Kidney (tissue), 14 donors: ENCODE data around the gene DSC3. TPM values are rescaled to one million over a fixed set of nuclear protein-coding genes. Genes with fewer than 3 reads are reported as not detected.

ENCODE experiments used
- DNase-seq, 5 donors: peaks; one replicate each; pipeline ENCODE4 v3.0.0-alpha.2; 2013 to 2020
- FAIRE-seq: peaks from 2 replicates; lab custom pipeline; 2012; peaks lifted over from hg19 to GRCh38; lab: Jason Lieb, UNC
- H3K27ac ChIP-seq, 2 donors: one replicate each; pipeline ENCODE4 v1.7.0; 2013; ENCODE audit warnings: low read depth in 2 of 2, low read length in 2 of 2, inconsistent platforms in 1 of 2
- H3K27me3 ChIP-seq: one replicate; pipeline ENCODE4 v1.7.1; 2013; ENCODE audit warnings: low read length, inconsistent platforms; ENCODE audit not compliant: control insufficient read depth, insufficient read depth
- H3K36me3 ChIP-seq, 3 donors: one replicate each; pipeline versions ENCODE4 v1.7.0 to v1.7.1; 2013; ENCODE audit warnings: low read length in 3 of 3, control low read depth in 1 of 3, inconsistent platforms in 1 of 3; ENCODE audit not compliant: insufficient read depth in 3 of 3, control insufficient read depth in 2 of 3
- H3K4me1 ChIP-seq, 3 donors: one replicate each; pipeline versions ENCODE4 v1.7.0 to v1.7.1; 2013; ENCODE audit warnings: low read length in 3 of 3, inconsistent platforms in 1 of 3, low read depth in 1 of 3; ENCODE audit not compliant: control insufficient read depth in 2 of 3, insufficient read depth in 2 of 3
- H3K4me3 ChIP-seq, 3 donors: one replicate each; pipeline versions ENCODE4 v1.7.0 to v1.8.1; 2013; ENCODE audit warnings: low read length in 3 of 3, control low read depth in 1 of 3, inconsistent platforms in 1 of 3
- H3K9ac ChIP-seq, 3 donors: one replicate each; pipeline versions ENCODE4 v1.7.0 to v1.7.1; 2013; ENCODE audit warnings: low read length in 3 of 3, control low read depth in 1 of 3, inconsistent platforms in 1 of 3
- H3K9me3 ChIP-seq, 3 donors: one replicate each; pipeline versions ENCODE4 v1.7.0 to v1.7.1; 2013; ENCODE audit warnings: low read length in 3 of 3, control low read depth in 1 of 3, inconsistent platforms in 1 of 3; ENCODE audit not compliant: control insufficient read depth in 2 of 3, insufficient read depth in 1 of 3
- CTCF ChIP-seq: IDR thresholded peaks from 3 replicates; pipeline ENCODE4 v1.5.1; 2012; ENCODE audit warnings: mild to moderate bottlenecking, moderate library complexity, borderline replicate concordance; ENCODE audit not compliant: insufficient read depth; ENCODE audit errors: extremely low read depth
- intact Hi-C: fragments of 100-400 bp; cut with DNase I; formaldehyde crosslinking; loops from one replicate; pipeline ENCODE4 v1.11.1; 2022
- polyA plus RNA-seq: library from polyadenylated mRNA; stranded (reverse); fragments of 350-450 nt; fragmentation: Illumina TruSeq; extraction: RNeasy Lipid Tissue Mini Kit (QIAGEN cat#74804); gene quantifications from one replicate; pipeline ENCODE4 v1.2.3, GENCODE V29; 2014; ENCODE audit warnings: low read depth, low replicate concordance; ENCODE audit not compliant: insufficient read depth
- total RNA-seq: library from RNA; stranded (reverse); fragmentation: NEBNext Ultra II Directional; extraction: Animal tissue kit (Norgen Biotek cat#: 25700); gene quantifications from one replicate; pipeline ENCODE4 v1.2.1, GENCODE V29; 2021
- donor health status: control.
- donor health status: control.
- donor health status: control.
- donor health status: control.
- donor health status: control.
- donor health status: DM: yes; HTN: yes; CAD: no.
- donor health status: Normal renal cell carcinoma (clear cell type).

Gene DSC3
- total and polyA plus RNA-seq, 2 donors from 2014 or later: not detected

- no peak overlapping the region for H3K27ac ChIP-seq
- no peaks in the 10 kb centered on the region for H3K36me3 ChIP-seq
- TF ChIP-seq CTCF: no peak
- FAIRE-seq: no peak
- no peak overlapping the region for H3K4me3 ChIP-seq
- H3K9ac ChIP-seq: no peak overlapping the region
- no peaks in the 10 kb centered on the region for H3K4me1 ChIP-seq
- no peaks in the 10 kb centered on the region for H3K27me3 ChIP-seq
- intact Hi-C loops: no loop called here
- DNase-seq: no peak
- no peaks in the 10 kb centered on the region for H3K9me3 ChIP-seq
These were observed 51.1 kb downstream of the DSC3 start for GRCh38 chr18:30991397-30991796.

GRCh38 chr18:30989141-30989540 is 53.4 kb downstream of the DSC3 start:
- no peak for TF ChIP-seq CTCF
- Histone ChIP-seq H3K27ac (no peak overlapping the region), H3K27me3 (no peaks in the 10 kb centered on the region), H3K4me3 (no peak overlapping the region), H3K4me1 (no peaks in the 10 kb centered on the region), H3K9me3 (no peaks in the 10 kb centered on the region), H3K9ac (no peak overlapping the region), H3K36me3 (no peaks in the 10 kb centered on the region)
- DNase-seq (no peak), FAIRE-seq (no peak)
- intact Hi-C loops: no loop called here

- no peak for FAIRE-seq
- Histone ChIP-seq H3K27ac (no peak overlapping the region), H3K36me3 (no peaks in the 10 kb centered on the region), H3K4me3 (no peak overlapping the region), H3K27me3 (no peaks in the 10 kb centered on the region), H3K9me3 (no peaks in the 10 kb centered on the region), H3K4me1 (no peaks in the 10 kb centered on the region), H3K9ac (no peak overlapping the region)
- DNase-seq: no peak
- no peak for TF ChIP-seq CTCF
- intact Hi-C loops: no loop called here
These were observed 54.1 kb downstream of the DSC3 start for GRCh38 chr18:30988440-30988839.
